SH-SY5Y (cell line): ENCODE measurements around the gene ADAMTSL4.

Source experiments
- GATA2 ChIP-seq: IDR thresholded peaks from 2 replicates; pipeline ENCODE4 v1.6.1; 2011; ENCODE audit warnings: mild to moderate bottlenecking, low read depth, low read length
- GATA3 ChIP-seq: IDR thresholded peaks from 2 replicates; pipeline ENCODE4 v1.6.1; 2011; ENCODE audit warnings: low read depth, mild to moderate bottlenecking, low read length, moderate library complexity

GRCh38 chr1:150564051-150564991, 15.1 kb downstream of the ADAMTSL4 start:
- TF ChIP-seq GATA3, result no peak
- no peak for TF ChIP-seq GATA2
